GM21786 (cell line): ENCODE data around the gene TM4SF5.

Source experiments
- ATAC-seq: cut with Tn5 transposase; IDR thresholded peaks from one replicate; pipeline ENCODE4 v1.9.1; 2021; ENCODE audit not compliant: unreplicated experiment

Gene TM4SF5, protein sequence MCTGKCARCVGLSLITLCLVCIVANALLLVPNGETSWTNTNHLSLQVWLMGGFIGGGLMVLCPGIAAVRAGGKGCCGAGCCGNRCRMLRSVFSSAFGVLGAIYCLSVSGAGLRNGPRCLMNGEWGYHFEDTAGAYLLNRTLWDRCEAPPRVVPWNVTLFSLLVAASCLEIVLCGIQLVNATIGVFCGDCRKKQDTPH

GRCh38 chr17:4771519-4772234 lies at the start of gene TM4SF5:
Gene TM4SF5, plus strand, starts transcription at chr17:4771886. Its CDS starts 37 bp downstream, at chr17:4771923.
- no peak for ATAC-seq

GRCh38 chr17:4722678-4723240 lies 48.9 kb upstream of the TM4SF5 start:
- no peak for ATAC-seq

- no peak for ATAC-seq
Measured at GRCh38 chr17:4724650-4725049, 47.0 kb upstream of the TM4SF5 start.

DNA sequence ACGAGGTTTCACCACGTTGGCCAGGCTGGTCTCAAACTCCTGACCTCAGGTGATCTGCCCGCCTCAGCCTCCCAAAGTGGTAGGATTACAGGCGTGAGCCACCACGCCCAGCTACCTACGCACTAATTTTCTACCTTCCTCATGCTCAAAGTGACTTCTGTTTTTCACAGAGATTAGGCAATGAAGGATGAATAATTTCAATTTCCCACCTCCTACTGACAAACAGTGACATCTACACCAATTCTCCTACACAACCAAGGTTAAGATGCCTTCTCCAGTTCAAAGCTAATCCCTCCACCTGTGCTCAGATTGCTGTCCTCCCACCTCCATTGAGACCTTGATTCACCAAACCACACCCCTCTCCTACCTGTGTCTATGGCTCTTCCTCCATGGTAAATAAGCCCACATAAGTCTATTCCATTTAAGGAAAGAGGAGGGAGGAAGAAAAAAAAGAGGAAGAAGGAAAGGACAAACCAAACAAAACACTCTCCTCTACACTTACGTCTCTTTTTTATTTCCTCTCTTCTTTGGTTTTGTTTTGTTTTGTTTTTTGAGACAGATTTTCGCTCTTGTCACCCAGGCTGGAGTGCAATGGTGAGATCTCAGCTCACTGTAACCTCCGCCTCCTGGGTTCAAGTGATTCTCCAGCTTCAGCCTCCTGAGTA lies 45.9 kb upstream of the TM4SF5 start:
- ATAC-seq = no peak

DNA sequence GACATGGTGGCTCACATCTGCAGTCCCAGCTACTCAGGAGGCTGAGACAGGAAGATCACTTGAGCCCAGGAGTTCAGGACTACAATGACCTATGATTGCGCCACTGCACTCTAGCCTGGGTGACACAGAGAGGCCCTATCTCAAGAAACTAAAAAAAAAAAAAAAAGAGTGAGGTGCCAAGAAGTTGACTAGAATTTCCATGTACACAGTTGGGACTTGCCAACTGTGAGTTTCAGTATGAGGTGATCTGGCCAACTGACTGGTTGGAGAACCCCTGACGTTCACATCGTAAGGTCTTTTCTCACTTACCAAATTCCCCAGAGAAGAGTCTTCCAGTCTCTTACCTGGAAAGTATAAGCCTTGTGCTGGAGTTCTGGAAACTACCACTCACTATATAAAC lies 43.6 kb upstream of the TM4SF5 start:
- no peak for ATAC-seq

DNA sequence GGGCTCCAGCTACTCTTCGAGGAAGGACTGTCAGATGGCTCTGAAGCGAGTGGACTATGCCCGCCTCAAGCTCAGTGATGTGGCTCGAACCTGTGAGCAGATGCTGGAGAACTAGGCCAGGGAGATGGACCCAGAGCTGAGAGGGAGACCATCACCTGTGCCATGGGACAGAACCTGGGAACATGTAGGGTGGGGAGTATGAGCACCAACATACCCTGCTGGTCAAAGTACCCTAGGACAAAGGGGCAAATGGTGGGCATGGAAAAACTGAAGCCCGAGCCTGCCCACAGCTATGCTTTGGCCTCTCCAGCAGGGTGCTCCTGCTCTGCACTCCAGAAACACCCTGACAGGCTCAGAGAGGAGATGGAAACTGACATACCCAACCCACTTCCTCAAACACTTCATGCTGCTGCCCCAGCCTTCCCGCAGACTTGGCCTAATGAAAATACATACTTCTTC lies 38.6 kb upstream of the TM4SF5 start:
- no peak for ATAC-seq

GRCh38 chr17:4734857-4735475 lies 36.7 kb upstream of the TM4SF5 start:
- ATAC-seq = no peak

- no peak for ATAC-seq
Measured at GRCh38 chr17:4735876-4736651, 35.6 kb upstream of the TM4SF5 start.

DNA sequence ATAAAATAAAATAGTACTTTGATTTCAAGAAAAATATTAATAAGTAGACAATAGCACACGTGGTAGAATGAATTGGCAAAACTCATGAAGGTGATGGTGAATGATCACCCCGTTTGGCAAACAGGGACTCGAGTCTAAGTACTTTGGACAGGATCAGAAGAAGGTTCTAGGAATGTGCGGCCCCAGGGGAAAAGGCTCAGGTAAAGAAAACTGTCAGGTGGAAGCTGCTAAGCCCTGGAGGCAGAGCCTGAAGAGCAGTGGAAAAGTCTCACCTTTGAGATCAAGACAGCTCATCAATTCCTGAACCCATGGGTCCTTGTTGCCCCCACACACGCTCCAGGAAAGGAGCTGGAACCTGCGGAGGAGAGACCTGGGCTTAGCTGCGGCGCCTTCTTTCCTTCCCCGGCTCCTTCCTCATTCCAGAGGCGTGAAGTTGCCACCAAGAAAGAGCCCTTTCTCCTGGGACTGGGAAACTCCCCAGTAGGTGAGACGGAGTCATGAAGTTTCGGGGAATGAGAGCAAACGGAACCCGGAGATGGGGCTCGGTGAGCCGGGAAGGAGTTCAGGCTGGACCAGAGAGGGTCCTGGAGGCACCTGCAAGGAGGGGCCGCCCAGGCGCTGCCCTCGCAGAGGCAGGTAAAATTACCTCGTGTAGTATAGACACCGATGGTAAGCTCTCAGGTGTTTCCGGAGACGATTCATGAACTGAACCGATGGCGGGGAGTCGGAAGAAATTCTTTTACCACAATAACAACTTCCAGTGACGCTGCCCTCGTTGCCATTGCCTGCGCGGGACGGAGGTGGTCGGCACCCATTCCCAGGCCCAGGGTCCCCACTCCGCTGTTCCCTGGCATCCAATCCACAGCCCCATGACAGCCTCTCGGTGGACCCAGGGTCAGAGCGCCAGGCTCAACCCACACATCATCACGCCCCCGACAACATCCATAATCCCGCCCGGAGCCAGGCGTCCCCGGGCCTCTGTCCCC lies 33.3 kb upstream of the TM4SF5 start:
- ATAC-seq = no peak

- ATAC-seq = no peak
Measured at GRCh38 chr17:4739122-4740024, 32.3 kb upstream of the TM4SF5 start, which contains the start of the genes CXCL16 and ZMYND15. Gene CXCL16, minus strand, starts transcription at chr17:4739928. Its CDS starts 589 bp downstream, at chr17:4739339. Gene ZMYND15, plus strand, starts transcription at chr17:4739833. Its CDS starts 716 bp downstream, at chr17:4740549.

GRCh38 chr17:4740025-4740351 lies 31.7 kb upstream of the TM4SF5 start:
- no peak for ATAC-seq

- no peak for ATAC-seq
Measured at GRCh38 chr17:4740584-4740983, 31.1 kb upstream of the TM4SF5 start.

- ATAC-seq = no peak
Measured at GRCh38 chr17:4741544-4741943, 30.1 kb upstream of the TM4SF5 start.

DNA sequence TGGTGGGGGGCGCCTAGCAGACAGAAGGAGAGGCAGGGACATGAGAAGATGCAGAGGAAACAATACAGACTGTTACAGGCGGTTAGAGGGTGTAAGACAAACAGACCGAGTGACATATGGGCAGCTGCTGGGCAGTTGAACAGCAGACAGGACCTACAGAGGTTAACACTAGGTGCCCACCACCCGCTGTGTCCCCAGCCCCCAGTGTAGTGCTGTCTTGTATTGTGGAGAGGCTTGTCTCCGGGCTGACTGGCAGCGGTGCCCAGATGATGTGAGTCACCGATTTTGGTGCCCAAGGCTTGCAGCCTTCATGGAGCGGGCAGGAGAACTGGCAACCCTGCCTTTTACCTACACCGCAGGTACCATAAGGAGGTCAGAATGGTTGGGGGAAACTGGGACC lies 29.6 kb upstream of the TM4SF5 start:
- ATAC-seq = no peak

DNA sequence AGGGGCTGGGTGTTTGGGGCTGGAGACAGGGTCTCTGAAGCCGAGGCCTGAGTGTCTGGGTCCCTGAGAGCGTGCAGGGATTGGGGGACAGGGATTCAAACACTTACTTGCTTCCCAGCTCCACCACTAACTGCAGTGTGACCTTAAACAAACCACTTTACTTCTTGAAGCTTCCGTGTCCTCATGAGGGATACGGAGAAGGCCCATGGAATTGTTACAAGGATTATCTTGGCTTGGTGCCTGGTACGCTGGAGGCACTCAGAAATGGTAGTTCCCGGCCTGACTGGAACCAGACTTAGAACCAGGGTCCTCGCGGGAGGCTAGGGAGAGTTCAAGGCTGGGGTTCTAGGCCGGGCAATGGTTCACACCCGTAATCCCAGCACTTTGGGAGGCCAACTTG lies 29.1 kb upstream of the TM4SF5 start:
- ATAC-seq = no peak

DNA sequence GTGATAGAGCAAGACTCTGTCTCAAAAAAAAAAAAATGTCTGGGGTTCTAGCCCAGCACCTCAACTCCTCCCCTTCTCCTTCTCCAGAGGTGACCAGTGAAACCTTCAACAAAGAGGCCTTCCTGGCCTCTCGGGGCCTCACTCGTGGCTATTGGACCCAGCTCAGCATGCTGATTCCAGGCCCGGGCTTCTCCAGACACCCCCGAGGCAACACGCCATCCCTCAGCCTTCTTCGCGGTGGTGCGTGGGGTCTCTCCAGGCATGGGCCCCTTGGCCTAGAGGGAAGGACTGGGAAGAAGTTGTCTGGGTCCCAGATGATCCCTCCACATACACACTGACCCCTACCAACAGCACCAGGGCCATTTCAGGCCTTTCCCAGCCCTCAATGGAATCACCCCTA lies 28.5 kb upstream of the TM4SF5 start:
- ATAC-seq = no peak

- ATAC-seq = no peak
Measured at GRCh38 chr17:4743898-4744297, 27.8 kb upstream of the TM4SF5 start.
